Daoy (cell line): Measurements from ENCODE around the gene TCERG1L. TPM values are rescaled to one million over a fixed set of nuclear protein-coding genes. Genes with fewer than 3 reads are reported as not detected.

Experiments
- DNase-seq: peaks from one replicate; pipeline ENCODE4 v3.0.0-alpha.2; 2015; ENCODE audit warnings: low read depth
- total RNA-seq: library from RNA; depleted of rRNA; stranded (reverse); fragments of >200 nt; shearing (Covaris generic); gene quantifications from 2 replicates; pipeline ENCODE4 v1.2.3, GENCODE V29; 2014

Gene TCERG1L
- total RNA-seq, 1 experiment from 2014 or later = not detected

DNA sequence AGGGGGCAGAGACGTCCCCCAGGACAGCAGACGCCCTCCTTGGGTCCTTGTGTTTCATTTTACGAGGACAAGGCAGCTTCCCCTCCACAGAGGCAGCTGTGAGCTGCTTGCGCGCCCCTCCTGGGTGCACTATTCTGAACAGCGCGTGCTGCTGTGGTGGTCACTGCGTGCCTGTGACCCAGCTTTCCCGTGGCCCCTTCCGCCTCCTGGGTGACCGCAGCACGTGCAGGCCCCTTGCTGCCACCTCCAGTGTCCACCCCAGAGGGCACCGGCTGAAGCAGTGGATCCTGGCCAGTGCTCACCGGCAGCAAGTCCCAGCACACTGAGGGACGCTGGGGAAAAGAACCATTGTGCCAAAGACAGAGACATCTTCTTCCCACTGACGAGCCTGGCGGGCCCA is 81.4 kb downstream of the TCERG1L start:
- no peak for DNase-seq

DNA sequence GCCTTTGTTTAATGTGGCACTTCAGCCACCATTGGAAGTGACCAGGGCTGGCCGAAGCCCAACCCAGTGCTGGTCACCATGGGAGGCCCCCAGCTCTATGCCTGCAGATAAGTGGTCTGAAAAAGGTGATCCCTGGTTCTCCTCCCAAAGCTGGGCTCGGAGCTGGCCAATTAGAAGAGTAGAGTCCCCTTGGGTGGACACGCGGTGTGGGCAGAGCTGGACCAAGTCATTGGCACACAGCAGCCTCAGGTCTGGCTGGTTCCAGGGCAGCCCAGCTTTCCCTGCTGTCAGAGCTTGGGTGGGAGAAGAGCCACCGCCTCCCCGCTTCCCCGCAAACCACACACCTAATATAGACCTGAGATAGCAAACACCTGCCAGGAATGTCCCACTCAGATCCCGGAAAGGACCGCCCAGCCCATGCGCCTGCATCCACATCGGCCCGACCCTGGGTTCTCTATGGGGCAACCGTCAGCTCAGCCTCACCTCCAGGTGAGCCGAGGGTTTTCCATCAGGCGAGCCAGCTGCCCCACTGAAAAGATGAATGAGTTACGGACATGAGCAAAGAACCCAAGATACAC is 84.3 kb downstream of the TCERG1L start:
- no peak for DNase-seq

DNA sequence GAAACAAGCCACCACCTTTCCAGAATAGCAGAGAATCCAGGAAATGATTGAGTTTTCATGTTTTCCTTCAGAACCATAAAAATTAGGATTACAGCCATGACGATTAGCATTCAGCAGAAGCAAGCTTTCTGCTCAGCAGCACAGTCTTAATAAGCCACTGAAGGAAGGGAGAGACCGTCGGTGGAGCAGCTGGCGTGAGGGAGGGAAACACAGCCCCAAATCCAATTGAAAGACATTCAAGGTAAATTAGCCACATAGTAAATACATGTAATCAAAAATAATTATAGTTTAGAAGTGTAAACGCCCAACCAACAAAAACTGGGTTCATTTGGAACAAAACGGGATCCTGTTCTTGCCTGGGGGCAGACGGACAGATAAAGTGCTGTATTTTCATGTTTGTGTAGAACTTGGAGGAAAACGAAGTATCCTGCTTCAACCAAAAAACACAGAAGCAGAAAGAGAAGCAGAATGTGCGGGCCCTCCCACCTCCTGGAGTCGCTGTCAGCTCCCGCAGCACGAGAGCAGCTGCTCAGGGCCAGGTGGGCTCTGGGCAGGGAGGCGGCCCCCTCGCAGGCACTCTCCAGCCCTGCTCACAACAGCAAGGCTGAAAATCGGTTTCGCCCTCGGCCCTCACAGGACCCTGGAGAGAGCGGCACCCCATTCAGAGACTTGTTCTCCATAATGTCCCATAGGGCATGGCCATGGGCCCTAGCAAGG is 84.9 kb downstream of the TCERG1L start:
- DNase-seq = no peak

DNA sequence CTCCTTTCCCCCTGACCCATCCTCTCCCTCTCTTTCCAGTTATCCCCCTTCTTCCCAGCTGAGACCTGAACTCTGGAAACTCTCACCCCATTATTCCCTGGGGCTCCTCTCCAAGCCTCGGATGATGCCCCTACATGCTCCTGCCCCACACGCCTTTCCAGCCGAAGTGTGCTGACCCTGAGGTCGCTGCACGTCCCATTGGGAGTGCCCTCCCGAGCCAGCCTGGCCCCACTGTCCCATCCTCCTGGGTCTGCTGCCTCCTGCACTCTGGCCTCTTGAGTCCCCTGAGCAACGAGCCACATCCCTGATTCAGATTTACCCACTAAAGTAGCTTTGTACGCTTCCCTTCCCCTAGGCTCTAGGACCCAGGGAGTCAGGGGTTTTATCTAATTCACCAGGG is 87.4 kb downstream of the TCERG1L start:
- no peak for DNase-seq

DNA sequence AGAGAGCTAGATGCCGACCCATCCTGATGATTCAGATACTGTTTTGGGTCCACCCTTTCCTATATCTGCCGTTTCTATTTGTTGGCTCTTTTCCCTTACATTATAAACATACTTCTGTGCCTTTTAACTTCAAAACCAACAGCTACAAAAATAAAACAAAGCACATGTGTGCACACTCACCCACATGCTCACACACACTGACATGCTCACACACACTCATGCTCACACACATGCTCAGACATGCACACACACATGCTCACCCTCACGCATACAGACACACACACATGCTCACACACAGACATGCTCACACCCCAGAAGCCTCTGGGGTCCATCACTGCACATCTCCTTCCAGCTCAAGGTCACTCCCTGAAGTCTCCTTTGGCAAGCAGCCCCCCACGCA is 88.1 kb downstream of the TCERG1L start:
- DNase-seq = no peak

DNA sequence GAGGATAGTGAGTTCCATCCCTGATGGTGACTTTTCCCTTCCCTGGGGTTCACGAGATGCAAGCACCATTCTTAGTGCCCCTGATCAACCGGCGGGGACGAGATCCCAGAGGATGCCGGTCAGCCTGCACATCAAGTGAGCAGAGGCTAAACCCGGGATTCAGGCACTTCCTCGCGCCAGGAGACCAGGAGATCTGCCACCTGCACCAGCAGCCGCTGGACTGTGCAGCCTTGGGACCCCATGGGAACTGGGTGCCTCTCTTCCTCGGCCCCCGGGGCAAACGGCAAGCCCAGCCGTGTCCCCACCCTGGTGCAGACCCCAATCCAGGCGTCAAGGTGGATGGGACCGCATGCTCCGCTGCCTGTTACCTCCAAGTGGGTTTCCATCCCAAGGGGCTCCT is 88.5 kb downstream of the TCERG1L start:
- DNase-seq = no peak

DNA sequence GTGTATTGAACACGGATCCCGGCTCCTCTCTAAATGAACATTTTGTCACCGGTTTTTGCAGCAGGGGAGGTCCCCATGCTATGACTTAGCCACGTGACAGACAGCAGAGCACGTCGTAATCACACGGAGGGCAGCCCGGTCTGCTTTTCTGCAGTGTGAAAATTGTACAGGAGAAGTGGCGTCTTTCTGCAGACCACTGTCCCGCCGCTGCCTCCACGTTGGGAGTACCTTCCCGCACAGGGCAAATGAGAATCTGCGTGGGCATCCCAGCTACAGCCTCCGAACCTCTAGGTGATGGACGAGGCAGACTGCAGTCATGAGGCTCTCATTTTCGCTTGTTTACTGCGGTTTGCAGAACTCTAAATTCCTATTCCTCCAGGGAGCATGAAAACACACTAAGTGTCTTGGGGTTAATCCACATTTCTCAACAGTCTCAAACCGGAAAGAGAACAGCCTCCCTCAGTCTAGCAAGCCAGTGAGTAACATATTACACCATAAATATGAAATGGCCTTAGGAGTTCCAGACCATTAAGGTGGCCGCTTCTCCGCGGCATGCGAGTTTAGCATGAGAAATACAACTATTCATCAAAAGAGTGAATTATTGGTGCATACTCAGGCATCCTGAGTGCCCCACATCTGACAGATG is 89.8 kb downstream of the TCERG1L start:
- no peak for DNase-seq

DNA sequence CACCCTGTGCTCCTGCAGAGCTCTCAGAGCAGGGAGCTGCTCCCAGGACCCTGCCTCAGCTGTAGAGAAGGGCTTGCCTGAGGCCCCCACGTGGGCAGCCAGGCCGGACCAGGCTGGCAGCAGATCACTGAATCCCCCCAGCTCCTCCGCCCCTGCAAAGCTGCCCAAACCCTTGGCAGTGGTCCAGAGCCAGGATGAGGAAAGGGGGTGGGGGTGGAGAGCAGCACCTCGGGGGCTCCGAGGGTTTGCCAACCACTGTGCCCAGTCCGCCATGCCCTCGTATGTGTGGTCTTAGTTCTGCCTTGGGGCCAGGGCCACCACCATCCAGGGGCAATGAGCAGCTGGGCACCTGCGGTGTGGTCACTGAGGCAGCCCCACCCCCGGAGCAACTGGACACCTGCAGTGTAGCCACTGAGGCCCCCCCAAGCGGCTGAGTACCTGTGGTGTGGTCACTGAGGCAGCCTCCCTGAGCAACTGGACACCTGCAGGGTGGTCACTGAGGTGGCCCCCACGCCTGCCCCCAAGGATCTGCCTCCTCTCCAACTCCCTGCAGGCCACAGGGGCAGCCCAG is 90.8 kb downstream of the TCERG1L start:
- DNase-seq = no peak

DNA sequence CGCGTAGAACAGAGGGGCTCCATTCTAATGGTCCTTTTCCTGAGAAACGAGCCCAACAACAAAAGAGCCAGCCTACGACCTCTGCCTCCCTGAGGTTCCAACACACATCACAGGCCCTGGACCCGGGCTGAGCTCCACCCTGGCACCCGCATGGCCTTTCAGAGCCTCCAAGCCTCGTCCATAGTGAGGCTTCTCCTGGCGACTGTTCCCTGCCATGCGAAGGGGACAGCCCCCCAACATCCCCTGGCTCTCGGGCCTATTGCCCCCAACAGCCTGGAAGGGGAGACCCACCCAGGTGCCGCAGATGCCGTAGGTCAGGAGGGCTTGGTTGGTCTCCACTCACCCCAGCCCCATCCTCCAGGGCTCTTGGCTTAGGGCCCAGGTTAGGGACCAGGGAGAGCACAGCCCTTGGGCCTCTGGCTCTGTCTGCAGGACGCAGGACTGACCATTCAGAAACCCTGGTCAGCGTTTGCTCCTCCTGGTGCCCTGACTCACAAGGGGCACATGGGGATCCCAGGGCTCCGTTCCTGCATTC is 91.5 kb downstream of the TCERG1L start:
- DNase-seq = no peak

DNA sequence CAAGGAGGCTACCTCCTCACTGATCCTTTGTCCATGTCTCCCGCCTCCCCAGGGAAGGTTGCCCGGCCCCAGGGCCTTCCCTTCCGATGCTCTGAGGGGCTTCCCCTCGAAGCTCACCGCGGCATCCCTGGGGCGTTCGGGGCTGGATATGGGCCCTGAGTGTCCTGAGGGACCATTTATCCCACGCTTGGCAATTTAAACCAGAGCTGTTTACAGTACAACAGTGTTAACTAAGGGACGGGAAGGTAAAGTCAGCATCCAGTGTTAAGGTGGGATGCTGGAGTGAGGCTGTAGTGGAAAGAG is 92.0 kb downstream of the TCERG1L start:
- no peak for DNase-seq

DNA sequence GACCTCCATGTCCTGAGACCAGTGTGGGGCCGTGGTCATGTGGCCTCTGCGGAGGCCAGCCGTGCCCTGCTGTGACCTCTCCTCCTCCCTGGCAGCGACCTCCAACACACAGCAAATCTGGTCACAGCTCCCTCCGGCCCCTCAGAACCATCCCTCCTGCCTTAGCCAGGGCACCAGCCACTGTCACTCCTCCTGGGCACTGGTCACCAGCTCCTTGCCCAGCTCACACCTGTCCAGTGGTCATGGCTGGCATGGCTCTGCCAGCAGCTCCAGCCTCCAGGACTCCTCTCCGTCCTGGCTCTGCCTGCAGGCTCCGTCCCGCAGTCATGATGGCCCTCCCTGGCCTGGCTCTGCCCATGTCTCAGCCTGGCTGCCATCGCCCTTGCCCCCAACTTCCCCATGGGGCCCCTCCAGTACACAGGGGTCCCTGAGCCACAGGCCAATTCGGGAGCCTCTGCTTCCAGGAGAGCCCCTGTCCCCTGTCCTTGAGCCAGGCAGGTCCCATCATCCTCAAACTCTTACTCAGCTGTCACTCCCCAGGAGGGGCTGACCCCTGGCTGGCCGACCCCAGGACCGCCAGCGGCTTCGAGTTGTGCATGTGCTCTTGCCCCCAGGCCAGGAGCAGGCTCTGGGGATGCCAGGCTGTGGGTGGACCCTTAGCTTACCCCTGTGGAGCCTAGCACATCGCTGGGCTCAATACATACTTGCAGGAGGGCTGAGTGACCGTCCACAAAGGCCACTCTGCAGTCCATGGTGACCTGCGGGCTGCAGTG is 92.5 kb downstream of the TCERG1L start:
- DNase-seq = no peak

DNA sequence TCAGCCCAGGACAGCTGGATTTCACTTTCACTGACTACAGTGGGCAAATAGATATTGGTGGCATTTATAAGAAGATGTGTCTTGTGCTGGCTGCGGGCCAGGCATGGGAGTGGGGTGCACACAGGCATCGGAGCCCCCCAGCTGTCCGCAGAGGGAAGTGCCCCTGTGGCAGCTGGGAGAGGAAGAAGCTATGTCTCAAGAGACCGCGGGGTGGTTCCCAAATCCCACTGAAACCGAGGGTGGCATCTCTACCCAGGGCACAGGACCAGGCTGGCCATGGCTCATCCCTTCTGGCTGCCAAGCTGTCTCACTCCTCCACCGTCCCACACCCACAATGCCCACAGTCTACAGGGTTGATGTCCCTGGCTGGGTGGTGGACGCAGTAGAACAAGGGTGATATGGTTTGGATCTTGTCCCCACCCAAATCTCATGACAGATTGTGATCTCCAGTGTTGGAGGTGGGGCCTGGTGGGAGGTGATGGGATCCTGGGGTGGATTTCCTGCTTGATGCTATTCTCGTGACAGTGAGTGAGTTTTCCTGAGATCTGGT is 94.8 kb downstream of the TCERG1L start:
- DNase-seq = no peak

DNA sequence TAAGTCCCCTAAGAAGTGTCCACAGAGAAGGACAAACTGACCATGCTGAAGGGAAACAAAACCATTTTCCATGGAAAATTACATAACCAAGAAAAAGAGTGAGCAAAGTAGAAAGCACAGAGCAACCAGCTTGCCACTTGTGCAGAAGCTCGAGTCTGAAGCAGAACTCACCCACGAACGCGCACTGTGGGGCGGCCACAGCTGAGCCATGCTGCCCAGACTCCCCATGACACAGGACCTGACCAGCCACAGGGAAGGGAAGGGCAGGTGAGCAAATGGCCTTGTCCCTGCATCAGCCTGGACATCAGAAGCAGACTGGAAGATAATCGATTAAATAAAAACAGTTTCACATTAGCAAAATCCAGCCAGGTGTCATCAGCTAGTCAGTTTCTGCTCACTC is 95.7 kb downstream of the TCERG1L start:
- no peak for DNase-seq

DNA sequence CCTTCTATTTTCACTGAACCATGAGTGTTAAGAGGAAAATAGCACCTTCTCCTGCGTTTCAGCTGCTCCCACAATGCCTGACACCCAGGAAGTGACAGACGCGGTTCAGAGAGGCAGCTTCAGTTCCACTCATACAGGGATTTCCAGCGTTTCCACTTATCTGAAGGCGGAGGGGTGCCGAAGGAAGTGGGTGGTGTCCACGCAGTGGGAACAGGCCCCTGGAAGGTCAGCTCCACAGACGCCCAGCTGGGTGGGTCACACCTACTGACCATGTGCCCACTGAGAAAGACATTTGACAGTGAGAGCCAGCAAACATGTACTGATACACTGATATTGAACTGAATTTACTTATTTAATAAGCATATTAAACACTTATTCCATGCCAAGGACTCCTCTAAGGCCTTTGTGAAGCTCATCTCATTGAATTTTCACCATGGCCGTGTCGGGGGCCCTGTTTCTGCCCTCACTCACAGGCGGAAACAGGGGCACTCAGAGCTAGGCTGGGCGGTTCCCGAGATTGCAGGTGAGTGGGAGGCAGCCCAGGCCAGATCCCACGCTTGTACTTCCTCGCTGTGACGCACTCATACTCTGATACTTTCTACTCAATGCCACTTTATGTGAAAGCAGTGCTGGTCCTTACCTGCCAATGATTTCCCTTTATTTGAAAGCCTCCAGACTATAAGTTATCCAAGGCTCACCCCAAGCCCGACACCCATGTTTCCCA is 96.8 kb downstream of the TCERG1L start:
- no peak for DNase-seq

DNA sequence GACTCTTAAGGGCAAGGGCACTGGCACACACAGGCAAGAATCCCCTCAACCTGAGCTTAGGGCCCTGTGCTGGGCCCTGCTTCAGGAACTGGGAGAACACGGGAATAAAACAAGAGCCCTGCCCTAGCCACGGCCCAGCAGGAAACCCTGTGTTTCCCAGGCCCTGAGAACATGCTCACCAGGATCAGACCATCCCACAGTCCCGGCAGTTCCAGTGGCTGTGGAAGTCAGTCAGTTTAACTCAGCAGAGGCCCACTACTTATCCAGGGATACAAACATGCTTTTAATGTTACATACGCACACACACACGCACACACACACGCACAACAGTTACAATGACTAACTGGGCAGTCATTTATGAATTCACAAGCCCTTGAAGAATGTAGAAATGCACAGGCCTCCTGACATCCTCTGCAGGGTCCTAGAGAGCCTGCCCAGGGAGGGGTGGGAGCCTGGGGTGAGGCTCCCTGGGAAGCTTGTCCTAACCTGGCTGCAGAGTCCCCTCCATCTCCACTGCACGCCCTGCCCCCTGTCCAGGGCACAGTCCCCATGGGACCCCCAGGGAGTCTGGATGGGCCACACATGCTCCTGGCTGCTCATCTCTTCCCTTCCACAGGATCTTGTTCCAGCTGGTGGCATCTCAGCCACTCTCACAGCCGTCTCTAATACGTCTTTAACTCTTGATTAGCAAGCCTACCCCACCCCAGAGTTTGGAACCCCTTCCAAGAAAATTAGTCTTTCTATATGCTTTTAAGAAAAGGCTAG is 97.6 kb downstream of the TCERG1L start:
- no peak for DNase-seq

DNA sequence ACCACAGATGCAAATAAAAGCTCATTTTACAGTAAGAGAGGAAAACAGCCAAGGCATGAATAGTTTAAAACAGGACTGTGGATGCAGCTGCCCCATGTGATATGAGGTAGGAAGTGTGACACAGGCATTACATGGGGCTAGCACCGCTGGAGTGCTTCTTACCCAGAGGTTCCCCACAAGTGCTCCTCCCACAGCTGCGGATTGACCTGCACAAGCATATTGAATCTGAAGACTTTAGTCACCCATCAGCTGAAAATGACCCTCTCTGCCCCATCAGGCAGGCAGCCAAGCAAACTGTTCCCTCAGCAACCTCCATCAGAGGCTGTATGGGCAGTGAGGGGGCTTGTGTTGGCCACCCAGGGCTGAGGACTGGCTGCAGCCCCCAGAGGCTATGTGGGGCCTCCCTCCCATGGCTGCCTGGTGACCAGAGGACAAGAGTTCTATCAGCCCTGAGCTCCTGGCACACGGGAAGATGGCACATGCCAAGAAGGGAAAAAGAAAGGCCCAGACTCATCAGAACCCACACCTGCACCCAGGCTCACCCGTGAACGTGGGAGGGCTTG is 98.7 kb downstream of the TCERG1L start:
- no peak for DNase-seq

DNA sequence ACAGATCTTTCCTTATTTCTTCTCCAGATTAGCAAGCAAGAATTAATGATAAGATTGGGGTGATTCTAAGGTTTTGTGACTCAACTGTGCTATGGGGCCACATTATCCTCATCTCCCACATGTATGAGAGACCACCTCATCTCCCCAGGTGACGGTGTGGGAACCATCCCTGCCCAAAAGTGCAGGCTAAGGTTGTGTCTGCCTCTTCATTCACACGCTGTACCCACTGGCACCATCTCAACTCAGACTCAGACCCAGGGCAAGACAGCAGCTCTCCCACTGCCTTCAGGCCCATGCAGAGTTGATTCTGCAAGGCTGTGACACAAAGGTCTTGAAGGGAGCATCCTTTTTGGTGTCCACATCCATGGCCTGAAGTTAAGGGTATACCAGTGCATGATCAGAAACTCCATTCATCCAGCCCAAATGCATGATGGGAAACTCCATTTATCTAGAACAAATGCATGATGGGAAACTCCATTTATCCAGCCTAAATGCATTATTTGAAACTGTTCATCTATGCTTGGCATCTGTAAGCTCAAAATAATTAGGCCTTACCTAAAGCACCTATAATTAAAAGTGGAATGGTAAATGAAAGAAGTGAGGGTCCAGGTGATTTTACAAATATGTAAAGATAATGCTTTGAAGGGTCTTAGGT is 99.4 kb downstream of the TCERG1L start:
- DNase-seq = no peak

DNA sequence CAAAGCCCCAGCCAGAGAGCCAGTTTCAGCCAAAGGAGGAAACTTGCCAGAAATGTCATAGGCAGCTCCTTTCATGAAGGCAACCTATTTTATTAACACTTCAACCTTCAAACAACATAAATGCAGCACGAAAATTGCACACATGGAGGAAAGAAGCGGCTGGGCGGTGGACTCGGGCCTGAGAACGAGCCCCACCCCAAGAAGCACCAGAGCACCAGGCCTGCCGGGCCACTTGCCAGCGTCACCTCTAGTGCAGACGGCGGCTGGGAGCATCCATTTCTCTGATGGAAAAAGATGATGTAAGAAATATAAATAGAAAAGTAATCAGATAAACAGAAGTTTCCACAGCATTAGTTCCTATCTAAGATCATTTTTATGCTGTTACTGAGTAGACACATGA is 100.0 kb downstream of the TCERG1L start:
- DNase-seq = no peak

DNA sequence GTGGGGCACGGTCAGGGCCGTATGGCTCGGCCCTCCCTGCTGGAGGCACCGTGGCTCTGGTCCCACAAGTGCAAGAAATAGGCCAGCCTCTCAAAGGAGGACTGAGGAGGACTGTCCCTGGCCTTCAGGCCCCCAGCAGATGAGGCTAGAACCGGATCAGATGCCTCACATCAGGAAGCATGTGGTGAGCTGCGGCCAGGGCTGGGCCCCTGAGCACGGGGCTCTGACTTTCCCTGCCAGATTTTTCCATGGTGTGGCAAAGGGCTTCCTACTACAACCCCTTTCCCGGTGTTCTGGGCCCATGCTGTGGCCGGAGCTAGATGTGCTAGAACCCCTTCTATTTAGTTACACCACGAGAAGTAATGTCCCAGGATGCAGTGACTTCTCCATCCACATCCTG is 100.4 kb downstream of the TCERG1L start:
- DNase-seq = no peak

DNA sequence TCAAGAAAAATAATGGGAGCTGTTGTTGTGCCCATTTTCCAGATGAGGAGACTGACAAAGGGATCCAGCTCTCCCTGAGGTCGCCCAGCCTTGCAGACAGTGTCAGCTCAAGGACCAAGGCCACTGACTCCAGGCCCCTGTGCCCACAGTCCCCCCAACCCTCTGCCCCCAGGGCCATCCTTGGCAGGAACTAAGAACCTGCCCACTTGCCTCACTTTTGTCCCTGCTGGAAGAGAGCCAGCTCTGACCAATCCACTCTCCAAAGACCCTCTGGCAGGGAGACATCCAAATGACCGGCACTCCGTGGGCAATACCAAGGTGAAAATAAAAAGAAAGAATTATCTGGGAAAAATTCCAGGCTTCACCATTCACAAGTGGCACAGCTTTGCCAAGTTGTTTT is 101.3 kb downstream of the TCERG1L start:
- no peak for DNase-seq
